Heart right ventricle (tissue), 16 donors: ENCODE data around the gene DTD1. TPM values are rescaled to one million over a fixed set of nuclear protein-coding genes. Genes with fewer than 3 reads are reported as not detected.

Source experiments
- ATAC-seq, 8 donors: fragments of 200-7000 bp; cut with Tn5 transposase; one replicate each; pipeline ENCODE4 v1.9.1; 2020; ENCODE audit warnings: mild to moderate bottlenecking in 8 of 8, moderate library complexity in 8 of 8, moderate number of reproducible peaks in 1 of 8
- DNase-seq, 2 donors: peaks; one replicate each; pipeline ENCODE4 v3.0.0-alpha.2; 2020
- H3K27ac ChIP-seq, 10 donors: fragments of 200-600 bp; sonication (generic) in 2 of 10; one replicate each; pipeline versions ENCODE4 v1.5.0 to v1.8.0; 2020 to 2022; ENCODE audit warnings: mild to moderate bottlenecking in 3 of 10
- H3K27me3 ChIP-seq, 7 donors: fragments of 200-600 bp; one replicate each; pipeline ENCODE4 v1.8.0; 2021 to 2022; ENCODE audit warnings: mild to moderate bottlenecking in 2 of 7
- H3K36me3 ChIP-seq, 9 donors: fragments of 200-600 bp; sonication (generic) in 1 of 9; one replicate each; pipeline versions ENCODE4 v1.5.0 to v1.8.0; 2020 to 2022; ENCODE audit warnings: mild to moderate bottlenecking in 2 of 9
- H3K4me1 ChIP-seq, 9 donors: fragments of 200-600 bp; sonication (generic) in 1 of 9; one replicate each; pipeline versions ENCODE4 v1.5.0 to v1.8.0; 2020 to 2022; ENCODE audit warnings: mild to moderate bottlenecking in 4 of 9
- H3K4me3 ChIP-seq, 10 donors: fragments of 200-600 bp; sonication (generic) in 2 of 10; one replicate each; pipeline versions ENCODE4 v1.5.0 to v1.8.0; 2020 to 2022; ENCODE audit warnings: mild to moderate bottlenecking in 7 of 10, moderate library complexity in 2 of 10
- H3K9me3 ChIP-seq, 11 donors: fragments of 200-600 bp in 10 of 11; sonication (generic) in 2 of 11; one replicate each; pipeline versions ENCODE4 v1.5.0 to v1.8.0; 2013 to 2022; ENCODE audit warnings: mild to moderate bottlenecking in 2 of 11, control low read depth in 1 of 11, moderate library complexity in 1 of 11
- CTCF ChIP-seq, 9 donors: fragments of 200-600 bp; sonication (generic) in 2 of 9; IDR thresholded peaks; one replicate each; pipeline versions ENCODE4 v1.5.0 to v1.8.0; 2021 to 2022; ENCODE audit warnings: antibody characterized with exemption in 9 of 9, mild to moderate bottlenecking in 5 of 9, moderate library complexity in 1 of 9
- WGBS, 2 donors: extraction: QIAGEN DNeasy Blood & Tissue Kit; methylation state at CpG; one replicate each; pipeline ENCODE4 v1.1.7; 2013; ENCODE audit warnings: inconsistent platforms in 1 of 2; 5-methylcytosine and 5-hydroxymethylcytosine counted together
- intact Hi-C, 10 donors: fragments of 100-400 bp; cut with DNase I; formaldehyde crosslinking; loops; one replicate each; pipeline versions ENCODE4 v1.11.1 to v1.14.2; 2022
- polyA plus RNA-seq, 2 donors: library from polyadenylated mRNA; stranded (reverse); fragments of 200-250 nt; gene quantifications; one replicate each; pipeline ENCODE4 v1.2.3, GENCODE V29; 2013
- total RNA-seq, 10 donors: library from RNA; stranded (reverse); fragmentation: NEBNext Ultra II Directional in 3 of 10; extraction: Animal tissue kit (Norgen Biotek cat#: 25700) in 3 of 10; gene quantifications; one replicate each; pipeline versions ENCODE4 v1.2.1 to v1.2.4, GENCODE V29; 2021 to 2023
- donor health status: Arrhythmogenic right ventricular cardiomyopathy.
- donor health status: ischemic (EF 13 %, LVEDD 7.1; RV severe dilation, severe dysfunction).
- donor health status: healthy with polysubstance abuse.
- donor health status: DM: no; HTN: yes; CAD: no.
- donor health status: DM: no; HTN: no; CAD: no.
- donor health status: ischemic (EF 25% LVEDD 6.9; RV normal size, moderate dysfunction).
- donor health status: ischemic (EF 25% LVEDD 5.7; RV mildly dilated, moderate dysfunction).
- donor health status: healthy.
- donor health status: DM: yes; HTN: yes; CAD: no.
- donor health status: Ischemic cardiomyopathy.
- donor health status: ischemic (EF 35%, LVEDD 5.7; RV mildly dilated, moderate dysfunction).
- donor health status: nonischemic (EF 11% LVEDD 7.7; RV severe dilation, severe dysfunction).
- donor health status: DM: yes; HTN: yes; CAD: no.
- donor health status: PGD.
- donor health status: ischemic (EF 29% LVEDD 5.4; RV normal size, mild dysfunction).
- donor health status: nonischemic (EF 23%, LVEDD 6.1; RV moderate dilation, normal function).

The DTD1 gene
- total and polyA plus RNA-seq, 12 donors, result 5.2 to 31.9 (median 14.3) TPM

GRCh38 chr20:18566892-18567738 is 20.7 kb upstream of the DTD1 start, which contains the start of gene SMIM26:
SMIM26 (plus strand) TSS chr20:18567432; CDS start chr20:18567479, 47 bp downstream.
- no peak for TF ChIP-seq CTCF (IDR thresholded peaks at IDR 0.05)
- Histone ChIP-seq H3K4me3 (peak within 1 kb of the TSS; percentile 44 to 86 (median 77)), H3K36me3 (peaks cover 0 to 40% (median 4%) of the 10 kb centered on the region in 9 donors), H3K4me1 (peaks cover 0 to 20% (median 12%) of the 10 kb centered on the region in 9 donors), H3K9me3 (no peaks in the 10 kb centered on the region), H3K27ac (peak within 1 kb of the TSS; percentile 42 to 94 (median 84)), H3K27me3 (no peaks in the 10 kb centered on the region)
- WGBS, 2 donors, result 0 to 1% methylated on average over 51 of the region's 51 CpGs
- ATAC-seq (peak; percentile 99 to 100 (median 100)), DNase-seq (peak; percentile 93 to 94)
- intact Hi-C loops, result loop anchor here in 5 of 10 donors (1.0 to 10.0 kb wide), 5 partner anchors 20 to 102 kb away; partner anchors contain the start of genes SEC23B (in 5 of the 5), DZANK1 (in 2 of the 5) and POLR3F (in 2 of the 5)

- WGBS, 2 donors, result 4 to 8% methylated on average over 6 of the region's 6 CpGs
- Histone ChIP-seq H3K27ac (peak overlapping the region; percentile 42 to 94 (median 84)), H3K9me3 (no peaks in the 10 kb centered on the region), H3K27me3 (no peaks in the 10 kb centered on the region), H3K36me3 (peaks cover 0 to 34% (median 0%) of the 10 kb centered on the region in 9 donors), H3K4me1 (peaks cover 0 to 20% (median 12%) of the 10 kb centered on the region in 9 donors), H3K4me3 (peak overlapping the region; percentile 44 to 86 (median 77))
- TF ChIP-seq CTCF (IDR thresholded peaks at IDR 0.05), result no peak
- intact Hi-C loops, result loop anchor here in 5 of 10 donors (1.0 to 10.0 kb wide), 5 partner anchors 19 to 103 kb away; partner anchors contain the start of genes SEC23B (in 5 of the 5), DZANK1 (in 2 of the 5) and POLR3F (in 2 of the 5)
- DNase-seq, result no peak
- peak in 6 of 8 donors; percentile 4 to 31 (median 21) for ATAC-seq
These were observed 20.1 kb upstream of the DTD1 start for GRCh38 chr20:18567739-18568091.

DNA sequence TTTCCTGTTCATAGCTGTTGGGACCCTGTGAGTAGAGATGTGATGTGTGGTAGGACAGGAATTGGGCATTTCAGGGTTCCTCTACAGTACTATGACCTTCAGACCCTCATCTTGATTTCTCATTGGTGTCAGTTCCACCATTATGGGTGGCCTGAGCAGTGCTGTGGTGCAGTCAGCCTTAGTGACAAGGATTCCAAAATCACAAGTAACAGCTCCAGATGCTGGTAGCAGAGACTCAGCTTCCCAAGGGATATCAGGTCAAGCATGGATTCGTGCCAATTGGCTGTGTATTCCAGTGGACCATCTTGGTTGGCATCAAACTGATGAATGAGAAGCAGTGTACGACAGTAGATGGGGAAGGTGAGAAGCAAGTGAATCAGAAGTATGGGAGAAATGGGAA is 16.8 kb upstream of the DTD1 start:
- 97 to 99% methylated on average over 2 of the region's 2 CpGs for WGBS, 2 donors
- intact Hi-C loops, result no loop called here
- H3K9me3 ChIP-seq, result no peaks in the 10 kb centered on the region

More for the DNA sequence above, 16.8 kb upstream of the DTD1 start:
- H3K27ac ChIP-seq, result no peak overlapping the region
- H3K36me3 ChIP-seq, result peaks cover 0 to 32% (median 0%) of the 10 kb centered on the region in 9 donors
- peaks cover 0 to 20% (median 12%) of the 10 kb centered on the region in 9 donors for H3K4me1 ChIP-seq
- H3K27me3 ChIP-seq, result no peaks in the 10 kb centered on the region
- no peak overlapping the region for H3K4me3 ChIP-seq
- TF ChIP-seq CTCF (IDR thresholded peaks at IDR 0.05), result no peak
- ATAC-seq (no peak), DNase-seq (no peak)
